Measurements from ENCODE around the gene CIDEB.

The CIDEB gene

GRCh38 chr14:24290746-24291145 is 17.0 kb downstream of the CIDEB start:
- no peak for DNase-seq (ENCODE audit: low read depth)

- peak; percentile 34 for DNase-seq (ENCODE audit: low read depth)
Observed at GRCh38 chr14:24289649-24290280, 18.0 kb downstream of the CIDEB start.

GRCh38 chr14:24286996-24287395 is 20.8 kb downstream of the CIDEB start:
- DNase-seq (ENCODE audit: low read depth): no peak

GRCh38 chr14:24285351-24285750 is 22.4 kb downstream of the CIDEB start:
- no peak for DNase-seq (ENCODE audit: low read depth)

GRCh38 chr14:24284501-24285035 is 23.2 kb downstream of the CIDEB start:
- DNase-seq (ENCODE audit: low read depth): no peak

- DNase-seq (ENCODE audit: low read depth): no peak
Observed at GRCh38 chr14:24283796-24284460, 23.8 kb downstream of the CIDEB start.

GRCh38 chr14:24282736-24283135 is 25.0 kb downstream of the CIDEB start:
- DNase-seq (ENCODE audit: low read depth): no peak

GRCh38 chr14:24281636-24282035 is 26.1 kb downstream of the CIDEB start:
- DNase-seq (ENCODE audit: low read depth): no peak

- DNase-seq (ENCODE audit: low read depth): no peak
Observed at GRCh38 chr14:24280797-24281460, 26.8 kb downstream of the CIDEB start.

- DNase-seq (ENCODE audit: low read depth): no peak
Observed at GRCh38 chr14:24279301-24280186, 28.2 kb downstream of the CIDEB start.

- DNase-seq (ENCODE audit: low read depth): no peak
Observed at GRCh38 chr14:24278424-24278823, 29.4 kb downstream of the CIDEB start.

- DNase-seq (ENCODE audit: low read depth): no peak
Observed at GRCh38 chr14:24277606-24278321, 30.0 kb downstream of the CIDEB start.

- no peak for DNase-seq (ENCODE audit: low read depth)
Observed at GRCh38 chr14:24277071-24277470, 30.7 kb downstream of the CIDEB start.

GRCh38 chr14:24274101-24274543 is 33.7 kb downstream of the CIDEB start:
- no peak for DNase-seq (ENCODE audit: low read depth)

GRCh38 chr14:24273422-24273998 is 34.3 kb downstream of the CIDEB start:
- DNase-seq (ENCODE audit: low read depth): no peak

GRCh38 chr14:24272467-24272866 is 35.3 kb downstream of the CIDEB start:
- DNase-seq (ENCODE audit: low read depth): no peak

- DNase-seq (ENCODE audit: low read depth): no peak
Observed at GRCh38 chr14:24271834-24272263, 35.9 kb downstream of the CIDEB start.

- peak; percentile 78 for DNase-seq (ENCODE audit: low read depth)
Observed at GRCh38 chr14:24271134-24271833, 36.5 kb downstream of the CIDEB start, which contains the start of gene RABGGTA. Gene RABGGTA, minus strand, starts transcription at chr14:24271597. Its CDS starts 482 bp downstream, at chr14:24271115.

- no peak for DNase-seq (ENCODE audit: low read depth)
Observed at GRCh38 chr14:24270537-24271133, 37.1 kb downstream of the CIDEB start.

Data from stimulated activated CD8-positive, alpha-beta memory T cell treated with anti-CD3 and anti-CD28 coated beads, Interleukin-4, amount 100 ng/mL, for 24 hours (primary cell).